CD4-positive, alpha-beta T cell (primary cell): ENCODE results near the gene TEKTIP1. TPM values are rescaled to one million over a fixed set of nuclear protein-coding genes. Genes with fewer than 3 reads are reported as not detected.
A peak's percentile ranks its signal among the peaks of the same experiment; 100 is the strongest.

Experiments used
- ATAC-seq: fragments of 200-7000 bp; cut with Tn5 transposase; one replicate; pipeline ENCODE4 v1.10.0; 2022; ENCODE audit warnings: mild to moderate bottlenecking; ENCODE audit not compliant: poor library complexity
- CTCF ChIA-PET: fragments of 350-600 bp; sonication (Branson Sonifier 250); formaldehyde crosslinking; loops from one replicate; lab custom pipeline; 2021; ENCODE audit warnings: antibody characterized with exemption, inconsistent platforms; lab: Charles Lee
- POLR2A ChIA-PET: fragments of 350-600 bp; sonication (Branson Sonifier 250); formaldehyde crosslinking; loops from one replicate; lab custom pipeline; 2021; ENCODE audit warnings: antibody characterized with exemption, inconsistent platforms; lab: Charles Lee
- DNase-seq, 14 experiments: peaks; one replicate each; pipeline ENCODE4 v3.0.0-alpha.2; 2013 to 2020; ENCODE audit warnings: mixed read lengths in 2 of 14
- H3K27ac ChIP-seq, 2 donors: one replicate each; pipeline versions ENCODE4 v1.5.1 to v1.7.0; 2013; ENCODE audit warnings: low read length in 2 of 2, low read depth in 1 of 2, mild to moderate bottlenecking in 1 of 2
- H3K27me3 ChIP-seq, 2 experiments: 1 replicate in 1 of 2; 2 replicates in 1 of 2; pipeline versions ENCODE4 v1.6.1 to v1.7.0; 2013; ENCODE audit warnings: low read length in 2 of 2, control low read depth in 1 of 2, mild to moderate bottlenecking in 1 of 2, moderate library complexity in 1 of 2; ENCODE audit not compliant: insufficient read depth in 2 of 2, control insufficient read depth in 1 of 2
- H3K36me3 ChIP-seq: one replicate; pipeline ENCODE4 v1.6.1; 2013; ENCODE audit warnings: low read length, control low read depth; ENCODE audit not compliant: insufficient read depth
- H3K4me1 ChIP-seq: one replicate; pipeline ENCODE4 v1.6.1; 2013; ENCODE audit warnings: low read length, control low read depth; ENCODE audit not compliant: insufficient read depth
- H3K4me3 ChIP-seq: one replicate; pipeline ENCODE4 v1.5.1; 2013; ENCODE audit warnings: mild to moderate bottlenecking, low read length, moderate library complexity
- H3K9me3 ChIP-seq, 2 experiments: 1 replicate in 1 of 2; 2 replicates in 1 of 2; pipeline versions ENCODE4 v1.6.1 to v1.7.0; 2013; ENCODE audit warnings: low read length in 2 of 2, mild to moderate bottlenecking in 2 of 2, control low read depth in 1 of 2, moderate library complexity in 1 of 2; ENCODE audit not compliant: control insufficient read depth in 1 of 2, insufficient read depth in 1 of 2
- H3K27ac Mint-ChIP-seq: one replicate; pipeline ENCODE4 v1.8.0; 2020; ENCODE audit warnings: mixed read lengths
- H3K27me3 Mint-ChIP-seq: one replicate; pipeline ENCODE4 v1.8.0; 2021; ENCODE audit warnings: mixed read lengths
- H3K36me3 Mint-ChIP-seq: one replicate; pipeline ENCODE4 v1.8.0; 2021; ENCODE audit warnings: low read depth, mixed read lengths
- H3K4me1 Mint-ChIP-seq: one replicate; pipeline ENCODE4 v1.8.0; 2021; ENCODE audit warnings: low read depth, mixed read lengths
- H3K4me3 Mint-ChIP-seq: one replicate; pipeline ENCODE4 v1.8.0; 2020; ENCODE audit warnings: mild to moderate bottlenecking, mixed read lengths
- H3K9me3 Mint-ChIP-seq: one replicate; pipeline ENCODE4 v1.8.0; 2020; ENCODE audit warnings: mixed read lengths
- CTCF ChIP-seq: fragments of 200-600 bp; IDR thresholded peaks from one replicate; pipeline ENCODE4 v1.8.0; 2022; ENCODE audit warnings: antibody characterized with exemption, mild to moderate bottlenecking
- intact Hi-C, 2 experiments: fragments of 100-400 bp; cut with DNase I in 1 of 2; cut with micrococcal nuclease in 1 of 2; formaldehyde crosslinking; loops; one replicate each; pipeline versions ENCODE4 v1.15.1 to v1.9.0; 2023 to 2025; cut with DNase I, micrococcal nuclease
- polyA plus RNA-seq, 2 donors: library from polyadenylated mRNA; unstranded; fragments of 120-200 nt; gene quantifications; one replicate each; pipeline ENCODE4 v1.2.1, GENCODE V29; 2013
- total RNA-seq, 174 experiments: library from RNA in 2 of 174; stranded (reverse) in 2 of 174; gene quantifications; one replicate each; pipeline ENCODE4 v1.2.3 and lab custom pipeline; 2021 to 2026

Gene TEKTIP1
- total RNA-seq (1 to 10 TPM; 5.7 to 6.0 TPM), total RNA-seq (lab: John Stamatoyannopoulos, UW) (0.19 to 11.2 (median 3.3) reads per million in 172 experiments)
- polyA plus RNA-seq (2013, experiment 1 of 2): 4.1 TPM
- polyA plus RNA-seq (2013, experiment 2 of 2): 5.8 TPM

GRCh38 chr19:3538965-3539755 lies at the start of gene TEKTIP1:
TSS of gene TEKTIP1 (plus strand) at chr19:3539174. CDS start at chr19:3539178, 4 bp downstream.
- H3K27me3 ChIP-seq: no peaks in the 10 kb centered on the region
- intact Hi-C loops: no loop called here
- Mint-ChIP-seq H3K4me3 (no peak within 1 kb of the TSS), H3K27me3 (no peaks in the 10 kb centered on the region), H3K4me1 (no peaks in the 10 kb centered on the region), H3K9me3 (no peaks in the 10 kb centered on the region), H3K27ac (peak within 1 kb of the TSS; percentile 55), H3K36me3 (peaks cover 41% of the 10 kb centered on the region)
- H3K9me3 ChIP-seq: peaks cover 0 to 10% of the 10 kb centered on the region in 2 experiments
- no peaks in the 10 kb centered on the region for H3K4me1 ChIP-seq
- ATAC-seq (no peak), DNase-seq (no peak)
- CTCF ChIA-PET: no interaction called here
- H3K27ac ChIP-seq: no peak within 1 kb of the TSS
- POLR2A ChIA-PET: interaction anchor here (0.7 to 1.2 kb wide), 2 partner anchors 15 to 38 kb away, joined by 3 read pairs; no protein-coding TSS in a partner anchor
- no peak within 1 kb of the TSS for H3K4me3 ChIP-seq
- TF ChIP-seq CTCF: no peak
- H3K36me3 ChIP-seq: peaks cover 24% of the 10 kb centered on the region

- Mint-ChIP-seq H3K4me1 (peaks cover 5% of the 10 kb centered on the region), H3K9me3 (no peaks in the 10 kb centered on the region), H3K4me3 (no peak overlapping the region), H3K27me3 (no peaks in the 10 kb centered on the region), H3K36me3 (peaks cover 38% of the 10 kb centered on the region), H3K27ac (no peak overlapping the region)
- H3K4me1 ChIP-seq: peaks cover 12% of the 10 kb centered on the region
- TF ChIP-seq CTCF: no peak
- POLR2A ChIA-PET: no interaction called here
- H3K4me3 ChIP-seq: no peak overlapping the region
- CTCF ChIA-PET: no interaction called here
- no peak for ATAC-seq
- peaks cover 34% of the 10 kb centered on the region for H3K36me3 ChIP-seq
- H3K27me3 ChIP-seq: no peaks in the 10 kb centered on the region
- no peak overlapping the region for H3K27ac ChIP-seq
- no peak for DNase-seq
- intact Hi-C loops: no loop called here
- no peaks in the 10 kb centered on the region for H3K9me3 ChIP-seq
These were observed 47.4 kb upstream of the TEKTIP1 start for GRCh38 chr19:3491396-3492119.

GRCh38 chr19:3492131-3492839 lies 46.7 kb upstream of the TEKTIP1 start:
- no peak overlapping the region for H3K4me3 ChIP-seq
- H3K36me3 ChIP-seq: peaks cover 37% of the 10 kb centered on the region
- H3K4me1 Mint-ChIP-seq: peaks cover 9% of the 10 kb centered on the region
- no peak for TF ChIP-seq CTCF
- ChIA-PET CTCF (no interaction called here), POLR2A (no interaction called here)
- DNase-seq: no peak
- no peaks in the 10 kb centered on the region for H3K27me3 ChIP-seq
- intact Hi-C loops: no loop called here
- H3K27me3 Mint-ChIP-seq: no peaks in the 10 kb centered on the region
- H3K4me1 ChIP-seq: peaks cover 12% of the 10 kb centered on the region
- H3K27ac ChIP-seq: no peak overlapping the region
- H3K27ac Mint-ChIP-seq: no peak overlapping the region
- no peaks in the 10 kb centered on the region for H3K9me3 Mint-ChIP-seq
- H3K9me3 ChIP-seq: no peaks in the 10 kb centered on the region
- no peak overlapping the region for H3K4me3 Mint-ChIP-seq
- H3K36me3 Mint-ChIP-seq: peaks cover 44% of the 10 kb centered on the region
- no peak for ATAC-seq
